ENCODE results near the gene PRKRIP1.

DNA sequence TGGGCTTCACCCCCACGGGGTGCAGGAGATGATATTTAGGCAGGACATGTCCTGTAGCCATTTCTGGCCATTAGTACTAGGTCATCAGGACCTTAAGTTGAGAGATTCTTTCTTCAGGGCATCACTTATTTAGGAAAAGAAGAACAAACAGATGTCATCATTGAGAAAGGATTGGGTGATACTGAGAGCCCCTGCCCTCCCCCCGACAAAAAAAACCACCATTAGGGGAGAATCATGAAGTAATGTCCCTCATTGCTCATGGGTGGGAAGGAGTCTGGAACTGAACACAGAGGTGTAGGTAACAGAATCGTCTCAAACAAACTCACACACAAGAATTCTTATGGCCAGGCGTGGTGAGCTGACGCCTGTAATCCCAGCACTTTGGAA is 30.8 kb downstream of the PRKRIP1 start:
- TF ChIP-seq, protein P1, sequence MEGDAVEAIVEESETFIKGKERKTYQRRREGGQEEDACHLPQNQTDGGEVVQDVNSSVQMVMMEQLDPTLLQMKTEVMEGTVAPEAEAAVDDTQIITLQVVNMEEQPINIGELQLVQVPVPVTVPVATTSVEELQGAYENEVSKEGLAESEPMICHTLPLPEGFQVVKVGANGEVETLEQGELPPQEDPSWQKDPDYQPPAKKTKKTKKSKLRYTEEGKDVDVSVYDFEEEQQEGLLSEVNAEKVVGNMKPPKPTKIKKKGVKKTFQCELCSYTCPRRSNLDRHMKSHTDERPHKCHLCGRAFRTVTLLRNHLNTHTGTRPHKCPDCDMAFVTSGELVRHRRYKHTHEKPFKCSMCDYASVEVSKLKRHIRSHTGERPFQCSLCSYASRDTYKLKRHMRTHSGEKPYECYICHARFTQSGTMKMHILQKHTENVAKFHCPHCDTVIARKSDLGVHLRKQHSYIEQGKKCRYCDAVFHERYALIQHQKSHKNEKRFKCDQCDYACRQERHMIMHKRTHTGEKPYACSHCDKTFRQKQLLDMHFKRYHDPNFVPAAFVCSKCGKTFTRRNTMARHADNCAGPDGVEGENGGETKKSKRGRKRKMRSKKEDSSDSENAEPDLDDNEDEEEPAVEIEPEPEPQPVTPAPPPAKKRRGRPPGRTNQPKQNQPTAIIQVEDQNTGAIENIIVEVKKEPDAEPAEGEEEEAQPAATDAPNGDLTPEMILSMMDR (IDR thresholded peaks at IDR 0.05) = no peak
- no peak for TF ChIP-seq POLR2A (IDR thresholded peaks at IDR 0.05)
